ENCODE results near the gene METTL1.
"Not testable (repeated sequence)": the region's sequence is repeated elsewhere in the genome, so short reads cannot be mapped to it uniquely, and the experiment has no call there.

DNA sequence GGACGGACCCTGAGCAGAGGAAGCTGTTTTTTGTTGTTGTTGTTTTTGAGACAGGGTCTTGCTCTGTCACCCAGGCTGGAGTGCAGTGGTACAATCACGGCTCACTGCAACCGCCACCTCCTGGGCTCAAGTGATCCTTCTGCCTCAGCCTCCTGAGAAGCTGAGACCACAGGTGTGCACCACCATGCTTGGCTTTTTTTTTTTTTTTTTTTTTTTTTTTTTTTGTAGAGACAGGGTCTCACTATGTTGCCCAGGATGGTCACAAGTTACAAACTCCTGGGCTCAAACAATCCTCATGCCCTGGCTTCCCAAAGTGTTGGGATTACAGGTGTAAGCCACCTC lies 46.1 kb upstream of the METTL1 start:
- TF ChIP-seq, protein P1, sequence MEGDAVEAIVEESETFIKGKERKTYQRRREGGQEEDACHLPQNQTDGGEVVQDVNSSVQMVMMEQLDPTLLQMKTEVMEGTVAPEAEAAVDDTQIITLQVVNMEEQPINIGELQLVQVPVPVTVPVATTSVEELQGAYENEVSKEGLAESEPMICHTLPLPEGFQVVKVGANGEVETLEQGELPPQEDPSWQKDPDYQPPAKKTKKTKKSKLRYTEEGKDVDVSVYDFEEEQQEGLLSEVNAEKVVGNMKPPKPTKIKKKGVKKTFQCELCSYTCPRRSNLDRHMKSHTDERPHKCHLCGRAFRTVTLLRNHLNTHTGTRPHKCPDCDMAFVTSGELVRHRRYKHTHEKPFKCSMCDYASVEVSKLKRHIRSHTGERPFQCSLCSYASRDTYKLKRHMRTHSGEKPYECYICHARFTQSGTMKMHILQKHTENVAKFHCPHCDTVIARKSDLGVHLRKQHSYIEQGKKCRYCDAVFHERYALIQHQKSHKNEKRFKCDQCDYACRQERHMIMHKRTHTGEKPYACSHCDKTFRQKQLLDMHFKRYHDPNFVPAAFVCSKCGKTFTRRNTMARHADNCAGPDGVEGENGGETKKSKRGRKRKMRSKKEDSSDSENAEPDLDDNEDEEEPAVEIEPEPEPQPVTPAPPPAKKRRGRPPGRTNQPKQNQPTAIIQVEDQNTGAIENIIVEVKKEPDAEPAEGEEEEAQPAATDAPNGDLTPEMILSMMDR (IDR thresholded peaks at IDR 0.05), result not testable (repeated sequence)
- not testable (repeated sequence) for TF ChIP-seq POLR2A (IDR thresholded peaks at IDR 0.05)

All from heart left ventricle (tissue), 13 donors.